Vagina (tissue), 2 donors: ENCODE results near the gene ACVR2B.

ENCODE experiments used
- POLR2A ChIP-seq, 2 donors: fragments of 450-650 bp; IDR thresholded peaks; one replicate each; pipeline ENCODE4 v1.6.1; 2017; ENCODE audit warnings: antibody characterized with exemption in 2 of 2, mild to moderate bottlenecking in 2 of 2, moderate library complexity in 2 of 2
- TF ChIP-seq, protein P1 (sequence below), 3 experiments: fragments of 450-650 bp in 2 of 3; fragments of 200-600 bp in 1 of 3; sonication (generic) in 1 of 3; IDR thresholded peaks; one replicate each; pipeline ENCODE4 v1.5.1; 2017 to 2019; ENCODE audit warnings: antibody characterized with exemption in 3 of 3, mild to moderate bottlenecking in 2 of 3, moderate library complexity in 2 of 3

GRCh38 chr3:38479431-38480092 lies 25.9 kb downstream of the ACVR2B start:
- TF ChIP-seq POLR2A (IDR thresholded peaks at IDR 0.05): no peak
- TF ChIP-seq, protein P1, sequence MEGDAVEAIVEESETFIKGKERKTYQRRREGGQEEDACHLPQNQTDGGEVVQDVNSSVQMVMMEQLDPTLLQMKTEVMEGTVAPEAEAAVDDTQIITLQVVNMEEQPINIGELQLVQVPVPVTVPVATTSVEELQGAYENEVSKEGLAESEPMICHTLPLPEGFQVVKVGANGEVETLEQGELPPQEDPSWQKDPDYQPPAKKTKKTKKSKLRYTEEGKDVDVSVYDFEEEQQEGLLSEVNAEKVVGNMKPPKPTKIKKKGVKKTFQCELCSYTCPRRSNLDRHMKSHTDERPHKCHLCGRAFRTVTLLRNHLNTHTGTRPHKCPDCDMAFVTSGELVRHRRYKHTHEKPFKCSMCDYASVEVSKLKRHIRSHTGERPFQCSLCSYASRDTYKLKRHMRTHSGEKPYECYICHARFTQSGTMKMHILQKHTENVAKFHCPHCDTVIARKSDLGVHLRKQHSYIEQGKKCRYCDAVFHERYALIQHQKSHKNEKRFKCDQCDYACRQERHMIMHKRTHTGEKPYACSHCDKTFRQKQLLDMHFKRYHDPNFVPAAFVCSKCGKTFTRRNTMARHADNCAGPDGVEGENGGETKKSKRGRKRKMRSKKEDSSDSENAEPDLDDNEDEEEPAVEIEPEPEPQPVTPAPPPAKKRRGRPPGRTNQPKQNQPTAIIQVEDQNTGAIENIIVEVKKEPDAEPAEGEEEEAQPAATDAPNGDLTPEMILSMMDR (IDR thresholded peaks at IDR 0.05): peak; percentile 69 to 74 (median 73)
